Stimulated activated CD8-positive, alpha-beta memory T cell treated with anti-CD3 and anti-CD28 coated beads, Interleukin-7, amount 100 ng/mL, for 48 hours (primary cell): ENCODE results near the gene P2RX5.

Source experiments
- DNase-seq, 2 donors: peaks; one replicate each; pipeline ENCODE4 v3.0.0-alpha.2; 2020; ENCODE audit warnings: low read depth in 1 of 2; ENCODE audit errors: extremely low read depth in 1 of 2

Gene P2RX5

DNA sequence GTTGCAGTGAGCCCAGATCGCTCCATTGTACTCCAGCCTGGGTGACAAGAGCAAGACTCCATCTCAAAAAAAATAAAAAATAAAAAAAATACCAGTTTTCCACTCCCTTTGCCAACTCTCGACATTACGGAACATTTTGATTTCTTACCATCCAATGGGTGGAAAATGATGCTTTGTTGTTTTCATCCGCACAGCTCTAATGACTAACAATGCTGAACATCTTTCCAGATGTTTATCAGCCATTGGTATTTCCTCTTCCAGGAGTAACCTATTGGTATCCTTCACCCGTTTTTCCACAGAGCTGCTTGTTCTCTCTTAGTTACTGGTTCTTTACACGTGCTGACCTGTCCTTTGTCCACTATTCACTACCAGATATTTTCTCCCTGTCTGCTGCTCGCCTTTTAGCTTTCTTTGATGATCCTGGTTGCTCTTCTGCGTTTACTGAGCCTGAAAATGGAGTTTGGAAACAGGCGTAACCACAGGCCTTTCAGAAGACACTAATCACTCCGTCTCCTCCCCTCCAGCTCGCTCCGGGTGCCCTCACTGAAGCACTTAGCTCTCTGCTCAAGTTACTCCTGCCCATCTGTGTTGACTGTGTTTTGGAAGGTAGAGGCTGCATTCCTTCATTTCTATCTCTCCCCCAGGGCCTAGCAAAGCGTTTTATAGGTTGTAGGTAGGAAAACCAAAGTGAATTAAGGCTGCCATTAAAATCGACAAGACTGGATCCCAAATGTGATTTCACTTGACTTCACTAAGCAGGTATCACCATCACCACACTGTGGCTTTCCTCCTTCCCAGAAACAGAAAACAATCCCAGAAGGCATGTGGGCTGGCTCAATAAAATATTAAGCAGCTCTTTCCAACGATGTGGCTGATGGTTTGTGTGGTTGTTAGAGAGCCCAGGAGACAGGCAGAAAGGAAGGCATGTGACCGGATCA, 68.9 kb downstream of the P2RX5 start:
- no peak for DNase-seq
